ENCODE measurements around the gene PRSS36.

The PRSS36 gene

DNA sequence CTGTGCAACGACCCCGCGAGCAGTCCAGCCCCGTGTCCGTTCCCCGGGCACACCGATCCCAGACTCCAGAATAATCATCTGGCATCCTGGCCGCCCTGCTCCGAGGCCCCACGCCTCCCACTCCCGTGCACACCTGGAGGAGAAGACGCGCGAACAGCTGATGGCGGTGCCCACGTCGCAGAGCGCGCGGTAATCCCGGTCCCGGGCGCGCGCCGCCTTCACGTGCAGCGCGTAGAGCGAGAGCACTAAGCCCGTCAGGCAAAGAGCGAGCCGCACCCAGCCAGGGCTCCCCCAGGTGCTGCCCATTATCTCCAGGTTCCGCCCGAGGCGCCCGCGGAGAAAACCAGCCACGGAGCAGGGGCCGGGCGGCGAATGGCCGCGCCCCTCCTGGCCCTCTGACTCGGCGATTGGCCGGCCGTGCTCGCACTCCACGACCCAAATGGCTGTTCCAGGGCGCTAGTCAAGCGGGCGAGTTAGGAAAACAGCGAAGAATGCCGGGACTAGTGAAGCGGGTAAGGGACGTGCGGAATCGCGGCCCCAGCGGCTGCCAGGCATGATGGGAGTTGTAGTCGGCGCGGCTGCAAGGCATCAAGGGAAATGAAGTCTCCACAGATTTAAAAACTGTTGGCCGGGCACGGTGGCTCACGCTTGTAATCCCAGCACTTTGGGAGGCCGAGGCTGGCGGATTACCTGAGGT is 55.3 kb downstream of the PRSS36 start, which contains the start of gene VKORC1:
TSS of gene VKORC1 (minus strand) at position 374 of the 697 bp plus-strand sequence. CDS start at position 306, 68 bp downstream.
- peak; percentile 73 for DNase-seq

GRCh38 chr16:31094088-31094423 is 55.8 kb downstream of the PRSS36 start:
- DNase-seq = no peak

- DNase-seq = no peak
These were observed 56.6 kb downstream of the PRSS36 start for GRCh38 chr16:31093132-31093703.

- no peak for DNase-seq
These were observed 57.5 kb downstream of the PRSS36 start for GRCh38 chr16:31092330-31092729.

DNA sequence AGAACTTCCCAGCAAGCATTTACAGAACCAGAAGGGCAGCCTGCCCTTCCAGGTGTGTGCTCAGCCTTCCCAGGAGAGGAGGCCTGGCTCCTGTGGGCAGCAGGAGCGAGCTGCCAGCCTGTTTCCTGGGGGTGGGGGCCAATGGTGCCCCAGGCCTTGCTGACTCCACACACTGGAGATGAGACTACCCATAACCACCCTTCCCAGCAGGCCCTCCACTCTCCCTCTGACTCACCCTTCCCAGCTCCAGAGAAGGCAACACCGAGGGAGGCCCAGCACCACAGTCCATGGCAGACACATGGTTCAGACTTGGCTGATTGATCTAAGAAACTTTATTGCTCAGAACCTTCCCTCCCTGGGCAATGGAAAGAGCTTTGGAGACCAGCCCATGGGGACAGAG is 59.3 kb downstream of the PRSS36 start:
- DNase-seq = no peak

- no peak for DNase-seq
These were observed 60.7 kb downstream of the PRSS36 start for GRCh38 chr16:31089199-31089598.

Measured in 8988T (cell line).